Measurements from ENCODE around the gene KRT83.

KRT83 gene

DNA sequence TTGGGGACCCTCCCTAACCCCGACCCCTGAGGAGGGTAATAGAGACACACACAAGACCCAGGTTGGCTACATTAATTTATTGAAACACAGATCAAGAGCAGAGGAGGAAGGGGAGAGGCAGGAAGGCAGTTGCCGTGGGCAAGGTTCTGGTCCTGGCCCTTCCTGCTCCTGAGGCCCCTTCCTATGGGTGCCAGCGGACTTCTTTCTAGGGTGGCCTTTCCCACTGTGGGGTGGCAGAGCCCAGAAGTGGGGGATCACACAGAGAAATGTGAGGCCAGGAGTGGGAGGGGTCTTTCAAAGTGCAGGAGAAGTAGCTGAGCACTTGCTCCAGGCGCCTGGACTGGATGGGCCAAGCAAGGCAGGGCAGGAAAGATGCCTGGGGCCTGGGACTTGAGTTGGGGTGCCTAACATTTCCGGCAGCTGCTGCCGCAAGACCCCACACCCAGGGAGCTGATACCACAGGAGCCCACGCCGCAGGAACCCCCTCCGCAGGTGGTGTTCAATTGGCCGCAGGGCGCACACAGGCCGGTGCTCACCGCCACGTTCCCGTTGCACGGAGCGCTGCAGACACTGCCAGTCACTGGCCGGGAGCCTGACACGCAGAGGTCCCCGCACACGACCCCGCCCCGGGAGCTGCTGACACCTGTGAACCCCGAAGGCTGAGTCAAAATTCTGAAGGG is 35.2 kb downstream of the KRT83 start:
- Histone ChIP-seq H3K9ac (ENCODE audit: low read length) (no peak overlapping the region), H3K79me2 (ENCODE audit: insufficient read depth, low read length) (no peaks in the 10 kb centered on the region), H3K4me3 (ENCODE audit: insufficient read depth, low read length, poor library complexity, severe bottlenecking) (no peak overlapping the region), H3K27ac (ENCODE audit: low read depth, low read length) (no peak overlapping the region), H3K27me3 (ENCODE audit: low read length) (no peaks in the 10 kb centered on the region), H3F3A (ENCODE audit: insufficient read depth) (no peaks in the 10 kb centered on the region), H3K9me2 (replicated peaks; ENCODE audit: insufficient read depth, low read length) (no peaks in the 10 kb centered on the region), H3K4me2 (ENCODE audit: low read depth, low read length, poor library complexity, severe bottlenecking) (no peak overlapping the region), H2AFZ (ENCODE audit: low read depth, low read length, severe bottlenecking) (no peak overlapping the region), H3K36me3 (ENCODE audit: low read length) (no peaks in the 10 kb centered on the region), H4K20me1 (ENCODE audit: low read depth, low read length) (no peaks in the 10 kb centered on the region), H3K9me3 (ENCODE audit: insufficient read depth, low read length) (no peaks in the 10 kb centered on the region)
- no peak for TF ChIP-seq EZH2phosphoT487 (conservative IDR thresholded peaks at IDR 0.05; ENCODE audit: low read length)
- TF ChIP-seq, protein P1, sequence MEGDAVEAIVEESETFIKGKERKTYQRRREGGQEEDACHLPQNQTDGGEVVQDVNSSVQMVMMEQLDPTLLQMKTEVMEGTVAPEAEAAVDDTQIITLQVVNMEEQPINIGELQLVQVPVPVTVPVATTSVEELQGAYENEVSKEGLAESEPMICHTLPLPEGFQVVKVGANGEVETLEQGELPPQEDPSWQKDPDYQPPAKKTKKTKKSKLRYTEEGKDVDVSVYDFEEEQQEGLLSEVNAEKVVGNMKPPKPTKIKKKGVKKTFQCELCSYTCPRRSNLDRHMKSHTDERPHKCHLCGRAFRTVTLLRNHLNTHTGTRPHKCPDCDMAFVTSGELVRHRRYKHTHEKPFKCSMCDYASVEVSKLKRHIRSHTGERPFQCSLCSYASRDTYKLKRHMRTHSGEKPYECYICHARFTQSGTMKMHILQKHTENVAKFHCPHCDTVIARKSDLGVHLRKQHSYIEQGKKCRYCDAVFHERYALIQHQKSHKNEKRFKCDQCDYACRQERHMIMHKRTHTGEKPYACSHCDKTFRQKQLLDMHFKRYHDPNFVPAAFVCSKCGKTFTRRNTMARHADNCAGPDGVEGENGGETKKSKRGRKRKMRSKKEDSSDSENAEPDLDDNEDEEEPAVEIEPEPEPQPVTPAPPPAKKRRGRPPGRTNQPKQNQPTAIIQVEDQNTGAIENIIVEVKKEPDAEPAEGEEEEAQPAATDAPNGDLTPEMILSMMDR (IDR thresholded peaks at IDR 0.05; ENCODE audit: insufficient read depth, low read length, poor library complexity, severe bottlenecking): no peak

DNA sequence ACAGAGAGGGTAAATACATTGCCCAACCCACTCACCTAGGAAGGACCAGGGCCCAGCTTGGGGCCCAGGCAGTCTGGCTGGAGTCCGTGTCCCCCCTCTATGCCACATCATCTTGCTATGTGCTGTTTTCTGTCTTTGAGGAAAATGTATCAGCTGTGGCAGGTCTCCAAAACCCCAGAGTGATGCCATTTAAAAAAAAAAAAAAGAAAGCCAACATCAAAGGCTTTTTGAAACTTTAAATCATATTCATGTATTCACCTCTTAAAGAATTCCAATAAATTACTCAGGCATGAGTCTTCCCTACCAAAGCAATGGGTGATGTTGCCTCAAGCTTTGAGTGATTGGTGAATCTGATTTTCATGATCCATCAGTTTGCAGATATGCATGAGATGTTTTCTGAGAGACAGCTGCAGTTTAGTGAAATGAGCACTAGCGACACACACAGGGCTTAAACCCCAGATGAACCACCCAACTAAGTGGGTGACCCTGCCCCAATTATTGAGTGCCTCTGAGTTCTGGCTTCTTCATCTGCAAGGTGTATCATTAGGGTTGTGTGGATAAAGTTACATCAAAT is 35.9 kb downstream of the KRT83 start:
- Histone ChIP-seq H3K27ac (ENCODE audit: low read depth, low read length) (no peak overlapping the region), H3F3A (ENCODE audit: insufficient read depth) (no peaks in the 10 kb centered on the region), H2AFZ (ENCODE audit: low read depth, low read length, severe bottlenecking) (no peak overlapping the region), H3K4me3 (ENCODE audit: insufficient read depth, low read length, poor library complexity, severe bottlenecking) (no peak overlapping the region), H3K4me2 (ENCODE audit: low read depth, low read length, poor library complexity, severe bottlenecking) (no peak overlapping the region), H3K79me2 (ENCODE audit: insufficient read depth, low read length) (no peaks in the 10 kb centered on the region), H3K27me3 (ENCODE audit: low read length) (no peaks in the 10 kb centered on the region), H3K9me3 (ENCODE audit: insufficient read depth, low read length) (no peaks in the 10 kb centered on the region), H3K36me3 (ENCODE audit: low read length) (no peaks in the 10 kb centered on the region), H3K9me2 (replicated peaks; ENCODE audit: insufficient read depth, low read length) (no peaks in the 10 kb centered on the region), H4K20me1 (ENCODE audit: low read depth, low read length) (no peaks in the 10 kb centered on the region), H3K9ac (ENCODE audit: low read length) (no peak overlapping the region)
- TF ChIP-seq EZH2phosphoT487 (conservative IDR thresholded peaks at IDR 0.05; ENCODE audit: low read length): no peak
- TF ChIP-seq, protein P1 (IDR thresholded peaks at IDR 0.05; ENCODE audit: insufficient read depth, low read length, poor library complexity, severe bottlenecking): no peak

DNA sequence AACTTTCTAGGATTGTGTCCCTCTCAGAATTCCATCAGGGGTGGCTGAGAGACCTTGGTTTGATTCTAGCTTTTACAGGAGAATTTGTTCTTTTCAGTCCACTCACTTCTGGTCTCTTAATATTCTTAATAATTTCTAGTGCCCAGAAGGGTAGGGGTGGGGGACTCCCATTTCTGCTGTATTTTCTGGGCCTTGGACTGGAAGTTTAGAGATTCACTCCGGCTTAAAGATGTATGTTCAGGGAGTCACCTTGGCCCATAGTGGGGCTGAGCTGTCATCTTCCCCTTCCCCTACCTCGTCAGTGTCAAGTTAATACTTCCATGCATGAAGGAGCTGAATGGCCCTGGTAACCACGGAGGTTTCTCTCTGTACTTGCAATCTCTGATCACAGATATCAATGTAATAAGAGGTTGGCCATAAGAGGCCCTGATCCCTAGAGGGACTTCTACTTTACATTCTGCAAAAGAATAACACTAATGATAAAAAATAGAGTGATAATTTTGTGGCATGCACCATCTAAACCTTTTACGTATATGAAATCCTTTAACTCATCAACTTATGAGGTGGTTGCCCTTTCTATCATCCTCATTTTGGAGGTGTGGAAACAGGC is 36.5 kb downstream of the KRT83 start:
- H3K27me3 ChIP-seq (ENCODE audit: low read length): no peaks in the 10 kb centered on the region
- H3K9me2 ChIP-seq (replicated peaks; ENCODE audit: insufficient read depth, low read length): no peaks in the 10 kb centered on the region
- H3K4me3 ChIP-seq (ENCODE audit: insufficient read depth, low read length, poor library complexity, severe bottlenecking): no peak overlapping the region
- no peak overlapping the region for H2AFZ ChIP-seq (ENCODE audit: low read depth, low read length, severe bottlenecking)
- no peaks in the 10 kb centered on the region for H3F3A ChIP-seq (ENCODE audit: insufficient read depth)
- H3K9me3 ChIP-seq (ENCODE audit: insufficient read depth, low read length): no peaks in the 10 kb centered on the region
- TF ChIP-seq, protein P1 (IDR thresholded peaks at IDR 0.05; ENCODE audit: insufficient read depth, low read length, poor library complexity, severe bottlenecking): no peak
- TF ChIP-seq EZH2phosphoT487 (conservative IDR thresholded peaks at IDR 0.05; ENCODE audit: low read length): no peak
- no peak overlapping the region for H3K27ac ChIP-seq (ENCODE audit: low read depth, low read length)
- H4K20me1 ChIP-seq (ENCODE audit: low read depth, low read length): no peaks in the 10 kb centered on the region
- H3K36me3 ChIP-seq (ENCODE audit: low read length): no peaks in the 10 kb centered on the region
- H3K79me2 ChIP-seq (ENCODE audit: insufficient read depth, low read length): no peaks in the 10 kb centered on the region
- H3K4me2 ChIP-seq (ENCODE audit: low read depth, low read length, poor library complexity, severe bottlenecking): no peak overlapping the region
- no peak overlapping the region for H3K9ac ChIP-seq (ENCODE audit: low read length)
